Upper lobe of left lung (tissue), 4 donors: ENCODE results near the gene RUNX2.

Source experiments
- CTCF ChIP-seq, 6 experiments: fragments of 450-650 bp in 4 of 6; fragments of 200-600 bp in 2 of 6; sonication (generic) in 2 of 6; IDR thresholded peaks; one replicate each; pipeline ENCODE4 v1.5.1; 2016 to 2019; ENCODE audit warnings: antibody characterized with exemption in 6 of 6
- POLR2A ChIP-seq, 4 donors: fragments of 450-650 bp; IDR thresholded peaks; one replicate each; pipeline ENCODE4 v1.5.1; 2016 to 2017; ENCODE audit warnings: antibody characterized with exemption in 4 of 4, mild to moderate bottlenecking in 2 of 4
- POLR2AphosphoS5 ChIP-seq, 2 donors: sonication (generic); formaldehyde crosslinking; IDR thresholded peaks; one replicate each; pipeline ENCODE4 v1.5.1; 2017; ENCODE audit warnings: antibody characterized with exemption in 2 of 2

- TF ChIP-seq CTCF (IDR thresholded peaks at IDR 0.05) (no peak), POLR2A (IDR thresholded peaks at IDR 0.05) (no peak), POLR2AphosphoS5 (IDR thresholded peaks at IDR 0.05) (no peak)
Observed at GRCh38 chr6:45432977-45433376, 104.8 kb downstream of the RUNX2 start.
